A673 (cell line): ENCODE measurements around the gene GLOD5. TPM values are rescaled to one million over a fixed set of nuclear protein-coding genes. Genes with fewer than 3 reads are reported as not detected.

ENCODE experiments used
- BruUV-seq: library from RNA; stranded (reverse); fragments of 400-500 nt; replicated peaks from 2 replicates; lab custom pipeline; 2021; lab: Mats Ljungman, UMichigan
- CTCF ChIA-PET: fragments of 300-600 bp; sonication (Branson Sonifier 250); formaldehyde crosslinking; loops from one replicate; lab custom pipeline; 2022; ENCODE audit warnings: antibody characterized with exemption; lab: Charles Lee
- POLR2A ChIA-PET: fragments of 300-600 bp; sonication (Branson Sonifier 250); formaldehyde crosslinking; loops from one replicate; lab custom pipeline; 2022; ENCODE audit warnings: antibody characterized with exemption; ENCODE audit not compliant: low non-redundant PET; lab: Charles Lee
- DNase-seq: peaks from one replicate; pipeline ENCODE4 v3.0.0-alpha.2; 2015; ENCODE audit warnings: low spot score
- H3K27ac ChIP-seq: fragments of 200-600 bp; sonication (generic); 2 replicates; pipeline ENCODE4 v1.5.1; 2016; ENCODE audit warnings: mixed run types, low read depth, mild to moderate bottlenecking, mixed read lengths, antibody characterized with exemption, low read length; ENCODE audit not compliant: poor library complexity, severe bottlenecking
- H3K27me3 ChIP-seq: fragments of 200-600 bp; sonication (generic); replicated peaks from 2 replicates; pipeline ENCODE4 v1.6.1; 2017; ENCODE audit warnings: mixed run types, low read depth, mild to moderate bottlenecking, mixed read lengths, antibody characterized with exemption, low read length; ENCODE audit not compliant: insufficient read depth, poor library complexity
- H3K36me3 ChIP-seq: fragments of 200-600 bp; sonication (generic); 2 replicates; pipeline ENCODE4 v1.6.1; 2016; ENCODE audit warnings: mixed run types, mild to moderate bottlenecking, mixed read lengths, antibody characterized with exemption, low read length; ENCODE audit not compliant: insufficient read depth, poor library complexity, severe bottlenecking
- H3K4me1 ChIP-seq: fragments of 200-600 bp; sonication (generic); 2 replicates; pipeline ENCODE4 v1.6.1; 2017; ENCODE audit warnings: mixed run types, mild to moderate bottlenecking, mixed read lengths, antibody characterized with exemption, low read length; ENCODE audit not compliant: insufficient read depth, poor library complexity, severe bottlenecking
- H3K4me3 ChIP-seq: fragments of 200-600 bp; sonication (generic); 2 replicates; pipeline ENCODE4 v1.5.1; 2016; ENCODE audit warnings: low read depth, mixed run types, mild to moderate bottlenecking, mixed read lengths, low read length; ENCODE audit not compliant: poor library complexity, severe bottlenecking
- H3K9me3 ChIP-seq: fragments of 200-600 bp; sonication (generic); 2 replicates; pipeline ENCODE4 v1.6.1; 2016; ENCODE audit warnings: mixed run types, low read depth, mild to moderate bottlenecking, mixed read lengths, antibody characterized with exemption, low read length; ENCODE audit not compliant: poor library complexity, severe bottlenecking
- CTCF ChIP-seq: fragments of 300-800, 200-600 bp; sonication (generic); conservative IDR thresholded peaks from 2 replicates; pipeline ENCODE4 v1.5.1; 2017; ENCODE audit warnings: low read depth, mild to moderate bottlenecking, antibody characterized with exemption, low read length, moderate library complexity, mixed read lengths
- EZH2 ChIP-seq: fragments of 200-600 bp; sonication (generic); IDR thresholded peaks from 2 replicates; pipeline ENCODE4 v1.6.1; 2017; ENCODE audit warnings: borderline replicate concordance, low read depth, mild to moderate bottlenecking, mixed read lengths, antibody characterized with exemption, low read length; ENCODE audit not compliant: poor library complexity, severe bottlenecking
- intact Hi-C: fragments of 100-400 bp; cut with micrococcal nuclease; formaldehyde crosslinking; loops from one replicate; pipeline ENCODE4 v1.10.0; 2022; ENCODE audit not compliant: unreplicated experiment
- total RNA-seq: library from RNA; stranded (reverse); gene quantifications from 2 replicates; pipeline ENCODE4 v1.2.3, GENCODE V29; 2021

The GLOD5 gene
- total RNA-seq, 1 experiment from 2014 or later = not detected

GRCh38 chrX:48813644-48814043 lies 52.1 kb downstream of the GLOD5 start:
- no peak for DNase-seq
- POLR2A ChIA-PET = no interaction called here
- TF ChIP-seq CTCF = no peak
- TF ChIP-seq EZH2 = no peak
- Histone ChIP-seq H3K27me3 (no peaks in the 10 kb centered on the region), H3K9me3 (no peaks in the 10 kb centered on the region), H3K4me1 (no peaks in the 10 kb centered on the region), H3K27ac (no peak overlapping the region), H3K4me3 (no peak overlapping the region), H3K36me3 (no peaks in the 10 kb centered on the region)
- BruUV-seq = no TSS peak
- intact Hi-C loops = no loop called here
- CTCF ChIA-PET = no interaction called here

GRCh38 chrX:48814722-48815121 lies 53.2 kb downstream of the GLOD5 start:
- Histone ChIP-seq H3K4me3 (no peak overlapping the region), H3K27ac (no peak overlapping the region), H3K36me3 (no peaks in the 10 kb centered on the region), H3K4me1 (no peaks in the 10 kb centered on the region), H3K27me3 (no peaks in the 10 kb centered on the region), H3K9me3 (no peaks in the 10 kb centered on the region)
- POLR2A ChIA-PET = no interaction called here
- intact Hi-C loops = no loop called here
- no peak for DNase-seq
- no peak for TF ChIP-seq EZH2
- no peak for TF ChIP-seq CTCF
- BruUV-seq = no TSS peak
- CTCF ChIA-PET = no interaction called here

- no peaks in the 10 kb centered on the region for H3K27me3 ChIP-seq
- H3K27ac ChIP-seq = no peak overlapping the region
- H3K36me3 ChIP-seq = no peaks in the 10 kb centered on the region
- ChIA-PET POLR2A (no interaction called here), CTCF (no interaction called here)
- DNase-seq = no peak
- no peak overlapping the region for H3K4me3 ChIP-seq
- BruUV-seq = no TSS peak
- intact Hi-C loops = no loop called here
- no peaks in the 10 kb centered on the region for H3K4me1 ChIP-seq
- TF ChIP-seq CTCF = no peak
- TF ChIP-seq EZH2 = no peak
- H3K9me3 ChIP-seq = no peaks in the 10 kb centered on the region
These were observed 53.7 kb downstream of the GLOD5 start for GRCh38 chrX:48815266-48815665.
